ENCODE results near the gene ABI2. TPM values are rescaled to one million over a fixed set of nuclear protein-coding genes. Genes with fewer than 3 reads are reported as not detected.
"Not testable (repeated sequence)": the region's sequence is repeated elsewhere in the genome, so short reads cannot be mapped to it uniquely, and the experiment has no call there.

The ABI2 gene
- total RNA-seq, 2 experiments from 2014 or later: 31.3 to 35.2 TPM

DNA sequence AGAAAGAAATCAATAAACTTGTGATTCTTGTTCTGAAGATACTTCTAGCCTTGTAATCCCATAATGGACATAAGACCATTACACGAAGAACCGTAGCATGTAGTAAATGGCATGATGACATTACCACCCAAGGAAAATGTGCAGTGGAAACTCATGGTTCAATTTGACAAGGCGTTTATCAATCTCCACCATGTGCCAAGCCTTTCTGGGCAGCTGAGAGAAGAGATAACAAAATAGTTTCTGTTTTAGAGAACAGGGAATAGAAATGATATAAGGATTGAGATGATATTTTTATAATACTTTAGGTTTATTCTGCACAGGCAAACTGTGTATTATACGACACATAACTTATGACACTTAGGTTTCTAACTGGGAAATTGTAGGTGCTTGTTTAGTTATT is 19.2 kb downstream of the ABI2 start:
- POLR2A ChIA-PET: no interaction called here
- CTCF ChIA-PET: no interaction called here

DNA sequence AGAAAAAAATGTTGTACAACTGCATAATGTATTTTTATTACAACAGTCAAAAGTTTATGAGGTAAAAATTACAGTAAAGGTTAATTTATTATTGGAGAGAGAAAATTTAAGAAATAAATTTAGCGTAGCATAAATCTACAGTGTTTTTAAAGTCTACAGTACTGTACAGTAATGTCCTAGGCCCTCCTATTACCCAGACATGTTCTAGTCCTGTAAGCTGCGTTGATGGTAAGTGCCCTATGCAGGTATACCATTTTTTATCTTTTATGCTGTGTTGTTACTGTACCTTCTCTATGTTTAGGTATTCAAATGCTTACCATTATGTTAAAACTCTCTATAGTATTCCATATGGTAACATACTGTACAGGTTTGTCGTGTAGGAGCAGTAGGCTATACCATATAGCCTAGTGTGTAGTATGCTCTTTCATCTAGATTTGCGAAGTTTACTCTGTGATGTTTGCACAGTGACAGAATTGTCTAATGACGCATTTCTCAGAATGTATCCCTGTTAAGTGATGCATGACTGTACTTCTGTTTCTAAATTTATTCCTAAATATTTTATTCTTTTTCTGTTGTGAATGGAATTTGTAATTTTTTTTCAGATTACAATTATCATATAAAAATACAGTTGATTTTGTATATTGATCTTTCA is 24.5 kb downstream of the ABI2 start:
- ChIA-PET POLR2A (no interaction called here), CTCF (no interaction called here)

DNA sequence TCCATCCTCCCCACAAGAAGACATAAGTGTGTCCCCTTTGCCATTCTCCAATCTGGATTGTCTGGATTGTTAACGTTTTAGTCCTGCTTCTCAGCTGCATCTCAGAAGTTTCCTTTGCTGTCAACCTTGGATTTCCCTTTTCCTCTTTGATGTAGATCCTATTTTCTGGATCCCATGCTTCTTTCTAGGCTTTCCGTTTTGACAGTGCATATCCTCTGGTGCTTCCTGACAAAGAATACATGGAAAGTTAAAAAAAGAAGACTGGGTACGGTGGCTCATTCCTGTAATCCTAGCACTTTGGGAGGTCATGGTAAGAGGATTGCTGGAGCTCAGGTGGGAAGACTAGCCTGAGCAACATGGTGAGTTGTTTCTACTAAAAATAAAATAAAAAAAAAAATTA is 26.8 kb downstream of the ABI2 start:
- CTCF ChIA-PET: no interaction called here
- POLR2A ChIA-PET: no interaction called here

DNA sequence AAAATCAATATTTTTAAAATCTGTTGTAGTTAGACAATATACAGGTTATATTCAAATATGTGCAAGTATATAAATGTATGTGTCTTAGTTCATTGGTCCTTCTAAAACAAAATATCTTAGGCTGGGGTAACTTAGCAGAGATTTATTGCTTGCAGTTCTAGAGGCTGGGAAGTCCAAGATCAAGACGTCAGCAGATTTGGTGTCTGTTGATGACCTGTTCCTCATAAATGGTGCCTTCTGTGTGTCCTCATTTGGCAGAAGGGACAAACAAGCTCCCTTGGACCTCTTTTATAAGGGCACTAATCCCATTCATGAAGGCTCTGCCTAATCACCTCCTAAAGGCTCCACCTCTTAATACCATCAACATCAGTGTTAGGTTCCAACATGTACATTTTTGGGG is 31.3 kb downstream of the ABI2 start:
- ChIA-PET CTCF (no interaction called here), POLR2A (no interaction called here)

DNA sequence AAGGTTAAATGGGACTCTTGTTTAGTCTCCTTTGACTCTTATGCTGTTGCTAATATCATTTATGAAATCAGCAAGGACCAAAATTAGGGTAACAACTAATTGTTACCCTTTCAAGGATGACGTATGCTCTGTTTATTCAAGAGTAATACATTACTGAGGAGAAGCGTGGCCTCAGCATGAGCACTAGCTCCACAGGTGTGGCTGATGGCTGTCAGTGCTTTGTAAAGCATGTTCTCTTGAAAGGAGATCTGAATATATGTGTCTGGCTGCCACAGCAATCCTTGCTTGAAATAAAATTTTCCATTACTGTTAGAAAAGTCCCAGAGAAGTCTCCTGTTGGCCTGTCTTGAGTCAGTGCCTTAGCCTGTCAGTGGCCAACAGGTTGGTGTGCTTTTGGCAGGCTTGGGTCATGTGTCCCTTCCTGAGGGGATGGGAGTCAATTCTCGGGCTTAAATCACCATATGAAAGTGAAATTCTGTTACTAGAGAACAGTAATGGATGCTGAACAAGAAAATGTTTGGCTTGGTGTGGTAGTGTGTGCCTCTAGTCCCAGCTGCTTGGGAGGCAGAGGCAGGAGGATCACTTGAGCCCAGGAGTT is 32.7 kb downstream of the ABI2 start:
- CTCF ChIA-PET: no interaction called here
- POLR2A ChIA-PET: interaction anchor here (0.6 kb wide), 1 partner anchor 167 kb away, joined by 3 read pairs; no protein-coding TSS in a partner anchor

DNA sequence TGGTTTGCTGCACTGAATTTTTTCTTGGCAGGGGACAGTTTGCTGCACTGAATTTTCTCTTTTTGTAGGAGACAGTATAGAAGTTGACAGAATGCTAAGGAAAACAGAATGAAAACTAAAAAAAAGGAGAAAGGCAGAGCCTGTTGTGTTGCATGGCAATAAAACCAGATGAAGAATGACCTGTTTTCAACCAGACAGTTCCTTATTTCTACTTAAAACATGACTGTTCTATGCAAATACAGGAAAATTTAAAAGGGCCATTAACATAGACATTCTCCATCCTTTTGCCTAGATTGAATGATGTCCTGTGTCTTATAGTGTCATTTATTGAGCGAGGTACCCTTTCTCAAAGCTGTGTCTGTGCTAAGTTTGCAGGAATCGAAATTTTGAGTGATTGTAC is 33.3 kb downstream of the ABI2 start:
- CTCF ChIA-PET: no interaction called here
- POLR2A ChIA-PET: interaction anchor here (0.6 kb wide), 1 partner anchor 166 kb away, joined by 3 read pairs; no protein-coding TSS in a partner anchor

DNA sequence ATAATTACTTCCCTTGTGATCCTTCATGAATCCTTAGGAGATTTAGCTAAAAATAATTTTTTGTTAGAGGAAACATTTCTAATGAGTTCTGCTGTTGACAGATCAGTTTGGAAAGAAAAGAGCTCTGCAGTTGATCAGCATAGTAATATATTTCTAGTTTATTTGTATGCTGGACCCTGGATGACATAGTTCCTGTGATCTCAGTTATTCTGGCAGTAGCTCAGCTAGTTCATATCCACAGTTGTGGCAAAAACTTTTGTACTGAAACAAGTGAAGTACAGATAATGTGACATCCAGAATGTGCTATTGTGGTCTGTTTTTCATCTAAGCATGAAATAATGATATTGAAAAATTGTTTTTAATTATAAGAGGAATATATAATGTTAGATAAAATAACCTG is 33.7 kb downstream of the ABI2 start:
- ChIA-PET CTCF (no interaction called here), POLR2A (no interaction called here)

DNA sequence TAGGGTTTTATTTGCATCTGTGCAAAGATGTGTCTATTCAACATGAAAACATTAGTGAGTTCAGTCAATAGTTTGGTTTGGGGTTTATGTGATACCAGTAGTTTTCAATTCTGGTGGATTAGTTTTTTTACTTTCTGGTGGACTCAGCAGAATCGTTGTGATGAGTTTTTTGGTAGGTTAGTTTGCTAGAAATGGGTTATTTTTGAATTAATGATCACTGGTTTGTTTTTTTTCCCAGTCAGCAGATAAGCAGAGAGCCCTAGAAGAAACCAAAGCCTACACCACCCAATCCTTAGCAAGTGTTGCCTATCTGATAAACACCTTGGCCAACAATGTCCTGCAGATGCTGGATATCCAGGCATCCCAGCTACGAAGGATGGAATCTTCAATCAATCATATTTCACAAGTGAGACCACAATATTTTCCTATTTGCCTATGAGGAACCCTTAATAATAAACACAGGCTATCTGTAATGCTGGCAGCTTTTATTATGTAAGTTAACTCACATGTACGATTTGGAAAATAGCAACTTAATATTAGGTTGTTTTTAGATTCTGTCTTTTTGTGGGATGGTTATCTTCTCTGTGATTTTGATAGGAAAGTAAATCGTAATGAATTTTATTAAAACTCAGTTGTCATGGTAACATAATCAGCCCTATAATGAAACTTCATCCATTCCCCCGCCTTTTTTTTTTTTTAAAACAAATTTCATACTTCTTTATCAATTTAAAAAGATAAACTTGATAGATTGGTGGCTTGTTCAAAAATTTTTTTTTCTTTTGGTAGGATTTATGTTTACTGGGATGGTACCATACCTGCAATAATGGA is 38.7 kb downstream of the ABI2 start:
- ChIA-PET POLR2A (no interaction called here), CTCF (no interaction called here)

DNA sequence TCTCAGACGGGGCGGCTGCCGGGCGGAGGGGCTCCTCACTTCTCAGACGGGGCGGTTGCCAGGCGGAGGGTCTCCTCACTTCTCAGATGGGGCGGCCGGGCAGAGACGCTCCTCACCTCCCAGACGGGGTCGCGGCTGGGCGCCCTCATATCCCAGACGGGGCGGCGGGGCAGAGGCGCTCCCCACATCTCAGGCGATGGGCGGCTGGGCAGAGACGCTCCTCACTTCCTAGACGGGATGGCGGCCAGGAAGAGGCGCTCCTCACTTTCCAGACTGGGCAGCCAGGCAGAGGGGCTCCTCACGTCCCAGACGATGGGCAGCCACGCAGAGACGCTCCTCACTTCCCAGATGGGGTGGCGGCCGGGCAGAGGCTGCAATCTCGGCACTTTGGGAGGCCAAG is 44.5 kb downstream of the ABI2 start:
- CTCF ChIA-PET, POLR2A ChIA-PET: not testable (repeated sequence)

DNA sequence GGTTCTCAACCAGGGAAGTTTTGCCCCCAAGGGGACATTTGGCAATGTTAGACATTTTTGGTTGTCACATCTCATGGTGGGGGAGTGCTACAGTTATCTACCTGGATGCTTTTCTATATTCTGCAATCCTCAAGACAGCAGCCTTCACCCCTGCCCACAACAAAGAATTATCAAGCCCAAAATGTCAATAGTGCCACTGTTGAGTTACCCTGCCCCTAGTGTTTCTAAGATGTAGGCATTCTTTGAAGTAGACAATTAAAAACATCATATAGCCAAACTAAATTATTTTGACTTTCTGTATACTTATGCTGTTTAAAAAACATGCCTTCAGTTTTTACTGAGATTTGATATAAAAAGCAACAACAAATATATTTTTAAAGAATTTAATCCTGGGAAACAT is 48.0 kb downstream of the ABI2 start:
- POLR2A ChIA-PET: no interaction called here

DNA sequence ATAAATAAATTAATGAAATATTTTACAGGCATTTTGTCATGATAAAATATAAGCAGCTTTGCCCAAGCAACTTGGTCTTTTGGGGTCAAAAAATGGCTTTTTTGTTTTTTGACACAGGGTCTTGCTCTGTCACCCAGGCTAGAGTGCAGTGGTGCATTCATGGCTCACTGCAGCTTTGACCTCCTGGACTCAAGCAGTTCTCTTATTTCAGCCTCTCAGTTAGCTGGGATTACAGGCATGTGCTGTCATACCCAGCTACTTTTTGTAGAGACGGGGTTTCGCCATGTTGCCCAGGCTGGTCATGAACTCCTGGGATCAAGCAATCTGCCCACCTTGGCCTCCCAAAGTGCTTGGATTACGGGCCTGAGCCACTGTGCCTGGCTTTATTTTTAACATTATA is 51.0 kb downstream of the ABI2 start:
- CTCF ChIA-PET: no interaction called here
- POLR2A ChIA-PET: no interaction called here

More for the DNA sequence above, 48.0 kb downstream of the ABI2 start:
- CTCF ChIA-PET: no interaction called here

DNA sequence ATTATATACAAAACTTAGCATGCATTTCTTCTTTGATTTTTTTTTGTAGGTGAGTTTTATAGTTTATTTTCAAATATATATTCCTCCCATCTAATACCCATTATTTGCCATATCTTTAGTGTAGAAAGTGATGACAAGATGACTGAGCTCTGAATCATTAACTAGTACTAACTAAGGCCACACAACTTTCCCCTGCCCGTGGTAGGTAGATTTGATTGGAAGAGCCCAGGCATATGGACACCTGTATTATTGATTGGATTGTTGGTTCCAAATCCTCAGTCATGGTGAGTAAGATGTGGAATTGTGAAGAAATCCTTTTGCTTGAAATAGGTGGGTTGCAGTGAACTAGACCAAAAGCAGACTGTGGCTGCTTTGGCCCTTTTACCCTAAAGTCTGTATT is 54.8 kb downstream of the ABI2 start:
- ChIA-PET POLR2A (no interaction called here), CTCF (no interaction called here)

DNA sequence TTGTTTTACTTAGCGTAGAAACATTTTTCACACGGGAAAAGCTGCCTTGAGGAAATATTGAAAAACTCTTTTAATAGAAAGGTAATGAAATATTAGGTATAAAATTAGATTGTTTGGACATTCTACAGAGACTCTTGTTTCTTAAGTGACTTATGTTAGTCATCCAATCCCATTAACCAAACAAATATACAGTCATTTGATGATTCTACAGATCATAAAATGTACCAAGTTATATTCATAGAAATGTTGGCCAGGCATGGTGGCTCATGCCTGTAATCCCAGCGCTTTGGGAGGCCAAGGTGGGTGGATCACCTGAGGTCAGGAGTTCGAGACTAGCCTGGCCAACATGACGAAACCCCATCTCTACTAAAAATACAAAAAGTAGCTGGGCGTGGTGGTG is 60.0 kb downstream of the ABI2 start:
- POLR2A ChIA-PET, CTCF ChIA-PET: not testable (repeated sequence)

DNA sequence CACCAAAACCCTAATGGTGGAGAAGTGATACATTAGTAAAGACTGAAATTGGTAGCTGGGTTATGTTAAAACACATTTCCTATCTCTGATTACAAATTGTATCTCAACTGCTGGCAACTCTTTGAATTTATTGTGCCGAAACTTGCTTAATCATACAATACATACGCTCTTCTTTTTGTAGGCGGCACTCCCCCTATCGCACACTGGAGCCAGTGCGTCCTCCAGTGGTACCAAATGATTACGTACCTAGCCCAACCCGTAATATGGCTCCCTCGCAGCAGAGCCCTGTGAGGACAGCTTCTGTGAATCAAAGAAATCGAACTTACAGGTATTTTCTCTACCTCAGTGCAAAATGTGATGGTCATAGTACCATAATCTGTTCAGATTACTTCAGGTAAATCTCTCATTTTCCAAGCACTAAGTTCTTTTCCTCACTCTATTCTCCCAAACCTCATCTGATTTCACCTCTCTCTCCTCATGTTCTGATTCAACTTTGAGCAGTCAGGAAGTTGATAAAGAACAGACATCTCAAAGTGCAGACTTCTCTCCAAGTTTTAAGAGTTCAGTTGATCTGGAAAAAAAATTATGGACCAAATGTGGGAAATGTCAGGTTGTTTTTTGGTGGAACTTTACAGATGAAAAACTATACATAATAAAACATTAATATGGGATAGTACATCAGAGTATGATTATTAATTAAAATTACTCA is 66.5 kb downstream of the ABI2 start:
- CTCF ChIA-PET: no interaction called here

DNA sequence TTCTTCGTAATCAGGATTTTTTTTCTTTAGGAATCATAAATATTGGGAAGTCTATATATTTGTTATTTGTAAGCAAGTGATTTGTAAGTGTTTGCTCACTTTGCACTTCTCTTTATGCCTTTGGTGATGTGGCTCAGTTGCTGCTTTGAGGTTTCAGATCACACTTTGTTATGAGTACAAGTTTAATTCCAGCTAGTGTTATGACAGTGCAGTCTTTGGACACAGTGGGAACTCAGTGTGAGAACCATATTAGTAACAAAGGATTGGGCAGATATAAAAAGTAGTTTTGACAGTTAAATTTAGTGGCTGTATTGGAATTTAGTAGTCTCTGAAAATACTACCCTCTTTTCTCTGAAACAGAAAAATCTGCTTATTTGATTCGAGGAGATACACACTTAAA is 67.7 kb downstream of the ABI2 start:
- CTCF ChIA-PET: no interaction called here
- POLR2A ChIA-PET: no interaction called here

More for the DNA sequence above, 66.5 kb downstream of the ABI2 start:
- POLR2A ChIA-PET: no interaction called here

DNA sequence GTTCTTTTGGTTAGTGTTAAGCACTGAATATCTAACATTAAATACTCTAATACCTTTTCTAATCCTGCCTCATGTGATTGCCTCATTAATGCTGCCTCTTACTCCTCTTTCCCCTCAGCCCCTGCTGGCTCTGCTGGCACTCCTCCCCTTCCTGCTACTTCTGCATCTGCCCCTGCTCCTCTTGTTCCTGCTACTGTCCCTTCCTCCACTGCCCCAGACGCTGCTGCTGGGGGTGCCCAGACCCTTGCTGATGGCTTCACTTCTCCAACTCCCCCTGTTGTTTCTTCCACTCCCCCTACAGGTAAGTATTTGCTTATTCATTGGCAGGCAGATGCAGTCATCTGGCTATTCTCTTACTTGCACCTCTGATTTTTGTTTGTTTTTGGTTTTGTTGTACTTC is 68.5 kb downstream of the ABI2 start:
- ChIA-PET POLR2A (no interaction called here), CTCF (no interaction called here)

DNA sequence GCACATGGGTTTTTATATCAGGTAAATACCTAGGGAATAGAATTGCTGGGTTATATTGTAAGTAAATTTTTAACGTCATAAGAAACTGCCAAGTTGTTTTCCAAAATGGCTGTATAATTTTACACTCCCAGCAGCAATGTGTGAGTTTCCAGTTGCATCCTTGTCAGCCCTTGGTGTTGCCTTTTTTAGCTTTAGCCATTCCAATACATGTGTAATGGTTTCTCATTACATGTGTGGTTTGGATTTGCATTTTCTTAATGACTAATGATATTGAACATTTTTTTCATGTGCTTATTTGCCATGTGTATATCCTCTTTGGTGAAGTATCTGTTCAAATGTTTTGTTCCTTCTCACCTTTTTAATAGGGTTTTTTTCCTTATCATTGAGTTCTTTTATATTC is 70.8 kb downstream of the ABI2 start:
- CTCF ChIA-PET: no interaction called here
- POLR2A ChIA-PET: no interaction called here

DNA sequence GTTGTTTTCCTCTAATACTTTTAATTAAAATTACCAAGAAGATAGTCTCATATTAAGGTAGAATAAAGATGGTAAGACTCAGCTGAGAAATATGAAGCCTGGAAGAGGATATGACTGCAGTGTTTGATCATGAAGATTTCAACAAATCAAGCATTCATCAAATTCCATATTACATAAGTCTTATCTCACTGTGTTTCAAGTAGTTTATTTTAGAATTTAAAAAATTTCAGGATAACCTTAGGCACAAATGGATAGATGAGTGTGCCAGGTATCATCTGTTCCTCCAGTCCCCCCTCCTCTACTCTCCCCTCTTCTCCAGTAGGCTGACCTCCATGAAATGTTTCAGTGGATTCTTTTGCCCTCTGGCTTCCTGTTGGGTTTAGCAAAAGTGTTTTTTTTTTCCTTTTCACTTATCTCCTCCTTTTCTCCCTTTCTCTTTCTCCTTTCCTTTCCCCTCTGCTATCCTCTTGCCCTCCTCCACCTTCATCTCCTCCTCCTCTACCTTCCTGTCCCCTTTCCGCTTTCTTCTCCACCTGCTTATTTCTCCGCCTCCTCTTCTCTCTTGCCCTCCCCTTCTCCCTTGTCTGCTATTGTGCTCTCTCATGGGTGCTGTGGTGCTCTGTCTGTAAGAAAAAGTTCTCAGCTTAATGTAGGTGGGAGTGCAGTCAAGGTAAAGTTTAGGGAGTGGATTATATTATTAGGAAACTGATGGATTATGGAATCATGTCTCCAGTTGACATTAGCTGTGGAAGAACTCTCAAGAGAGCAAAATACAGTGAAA is 72.8 kb downstream of the ABI2 start:
- POLR2A ChIA-PET: no interaction called here
- CTCF ChIA-PET: no interaction called here

DNA sequence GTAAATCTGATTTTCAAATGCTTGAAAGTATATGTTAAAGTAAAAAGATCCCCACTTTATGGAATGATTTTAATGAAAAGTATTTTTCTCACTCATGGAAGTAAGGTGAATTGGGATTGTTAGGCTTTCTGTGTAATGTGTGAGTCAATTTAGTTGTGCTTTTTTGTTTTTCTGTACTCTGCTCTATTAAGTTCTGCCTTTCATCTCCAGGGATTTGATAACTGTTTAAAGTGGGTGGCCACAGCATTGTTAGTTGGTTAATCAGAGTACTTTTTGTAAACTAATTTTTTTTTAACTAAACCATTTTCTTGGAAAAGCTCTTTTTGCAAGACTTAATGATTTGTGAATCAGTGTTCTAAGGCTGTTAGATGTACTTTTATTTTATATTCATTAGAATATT is 76.8 kb downstream of the ABI2 start:
- ChIA-PET POLR2A (interaction anchor here (0.6 kb wide), 1 partner anchor 355 kb away, joined by 3 read pairs; no protein-coding TSS in a partner anchor), CTCF (no interaction called here)

DNA sequence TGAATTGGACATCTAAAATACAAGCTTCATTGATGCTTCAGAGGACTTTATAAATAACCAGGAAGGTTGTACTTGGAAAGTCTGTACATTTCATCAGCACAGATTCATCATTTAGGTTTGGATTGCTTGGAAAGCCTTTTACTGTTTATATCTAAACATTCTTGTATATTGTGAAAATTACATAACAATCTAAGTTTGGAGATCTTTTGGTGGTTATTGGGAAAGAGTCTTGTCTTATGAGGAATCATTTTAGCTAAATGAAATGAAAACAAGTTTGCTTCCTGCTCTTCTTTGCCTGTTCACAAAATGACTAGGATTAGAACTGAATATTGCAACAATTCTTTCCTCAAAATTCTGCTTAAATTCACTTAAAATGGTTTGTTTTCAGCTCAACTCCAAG is 79.3 kb downstream of the ABI2 start:
- ChIA-PET POLR2A (no interaction called here), CTCF (no interaction called here)
